Stromal cell of bone marrow (primary cell): ENCODE data around the gene POLR2E.

Experiments
- DNase-seq: peaks from one replicate; pipeline ENCODE4 v3.0.0-alpha.2; 2012; ENCODE audit warnings: low read depth

POLR2E gene

DNA sequence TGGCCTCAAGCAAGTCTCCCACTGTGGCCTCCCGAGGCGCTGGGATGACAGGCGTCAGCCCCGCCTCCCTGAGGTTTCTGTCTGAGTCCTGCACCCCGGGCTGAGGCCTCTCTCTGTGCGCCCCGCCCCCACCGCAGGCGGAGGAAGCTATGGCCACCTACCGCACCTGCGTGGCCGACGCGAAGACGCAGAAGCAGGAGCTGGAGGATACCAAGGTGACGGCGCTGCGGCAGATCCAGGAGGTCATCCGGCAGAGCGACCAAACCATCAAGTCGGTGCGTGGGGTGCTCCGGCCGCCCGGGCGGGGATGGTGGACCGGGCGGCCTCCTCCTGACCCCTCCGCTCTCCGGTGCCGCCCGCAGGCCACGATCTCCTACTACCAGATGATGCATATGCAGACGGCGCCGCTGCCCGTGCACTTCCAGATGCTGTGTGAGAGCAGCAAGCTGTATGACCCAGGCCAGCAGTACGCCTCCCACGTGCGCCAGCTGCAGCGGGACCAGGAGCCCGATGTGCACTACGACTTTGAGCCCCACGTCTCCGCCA, 15.5 kb downstream of the POLR2E start:
- DNase-seq: no peak

DNA sequence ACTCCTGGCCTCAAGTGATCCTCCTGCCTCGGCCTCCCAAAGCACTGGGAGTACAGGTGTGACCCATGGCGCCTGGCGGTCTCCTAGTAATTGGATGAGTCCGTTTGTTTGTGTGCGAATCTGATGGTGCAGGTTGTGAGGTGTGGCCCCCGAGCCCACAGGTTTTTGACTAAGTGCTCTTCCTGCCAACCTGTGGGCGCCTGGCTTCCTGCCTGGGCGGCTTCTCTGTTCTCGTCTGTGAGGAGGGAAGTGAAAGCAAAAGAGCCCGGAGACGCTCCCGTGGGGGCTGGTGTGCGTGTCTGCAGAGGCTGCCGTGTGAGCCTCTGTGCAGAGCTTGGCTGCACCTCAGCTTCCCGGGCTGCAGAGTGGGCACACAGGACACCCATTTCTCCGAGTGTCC, 18.2 kb downstream of the POLR2E start:
- DNase-seq: no peak

DNA sequence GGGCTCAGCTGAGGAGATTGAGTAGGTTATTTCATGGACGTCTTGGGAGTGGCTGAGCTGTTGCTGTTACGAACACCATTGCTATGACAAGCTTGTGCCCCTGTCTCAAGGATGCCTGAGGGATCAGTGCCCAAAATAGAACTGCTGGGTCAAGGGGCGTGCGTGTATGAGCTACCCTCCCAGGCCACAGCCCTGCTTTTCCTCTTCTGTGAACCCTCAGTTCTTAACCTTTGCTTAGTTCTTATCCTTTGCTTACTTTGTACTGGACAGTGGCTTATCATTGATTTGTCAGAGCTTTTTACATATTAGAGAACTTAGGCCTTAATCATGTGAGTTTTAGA, 19.2 kb downstream of the POLR2E start:
- DNase-seq: no peak

DNA sequence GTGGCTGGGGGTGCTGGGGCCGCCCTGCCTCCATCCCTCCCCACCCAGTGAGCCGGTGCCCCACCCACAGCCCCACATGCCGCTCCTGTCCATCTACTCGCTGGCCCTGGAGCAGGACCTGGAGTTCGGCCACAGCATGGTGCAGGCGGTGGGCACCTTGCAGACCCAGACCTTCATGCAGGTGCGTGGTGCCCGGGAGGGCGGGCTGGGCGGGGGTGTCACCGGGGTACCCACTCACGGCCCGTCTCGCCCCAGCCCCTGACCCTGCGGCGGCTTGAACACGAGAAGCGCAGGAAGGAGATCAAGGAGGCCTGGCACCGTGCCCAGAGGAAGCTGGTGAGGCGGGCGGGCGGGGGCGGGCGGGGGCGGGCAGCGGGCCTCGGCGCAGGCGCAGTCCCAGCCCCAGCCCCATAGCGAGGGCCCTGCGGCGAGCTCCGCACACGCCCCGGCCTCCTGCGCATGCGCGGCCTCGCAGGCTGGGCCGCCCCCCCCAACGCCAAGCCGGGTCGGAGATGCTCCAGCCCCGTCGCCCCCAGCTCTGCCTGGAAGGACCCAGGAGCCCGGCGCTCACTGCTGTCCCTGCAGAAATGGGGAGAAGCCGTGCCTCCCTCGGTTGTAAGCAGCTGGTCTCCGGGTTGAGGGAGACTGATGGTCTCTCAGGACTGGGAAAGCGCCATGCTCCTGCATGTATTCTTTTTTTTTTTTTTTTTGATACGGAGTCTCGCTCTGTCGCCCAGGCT, 20.5 kb downstream of the POLR2E start:
- DNase-seq: no peak

DNA sequence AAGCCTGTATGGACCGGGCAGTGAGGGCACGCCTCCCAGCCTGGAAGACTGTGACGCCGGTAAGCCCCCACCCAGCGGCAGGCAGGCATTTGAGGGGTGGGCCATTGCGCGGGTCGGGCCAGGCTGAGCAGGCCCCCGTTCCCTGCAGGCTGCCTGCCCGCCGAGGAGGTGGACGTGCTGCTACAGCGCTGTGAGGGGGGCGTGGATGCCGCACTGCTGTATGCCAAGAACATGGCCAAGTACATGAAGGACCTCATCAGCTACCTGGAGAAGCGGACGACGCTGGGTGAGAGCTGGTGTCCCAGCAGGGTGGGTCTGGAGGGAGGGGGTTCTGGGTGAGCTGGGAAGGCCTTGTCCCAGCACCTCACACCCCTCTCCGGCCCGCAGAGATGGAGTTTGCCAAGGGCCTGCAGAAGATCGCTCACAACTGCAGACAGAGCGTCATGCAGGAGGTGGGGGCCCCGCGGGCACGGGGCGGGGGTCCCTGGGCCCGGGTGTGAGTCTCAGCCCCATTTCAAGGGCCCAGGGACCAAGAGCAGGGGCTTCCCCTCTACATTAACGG, 21.1 kb downstream of the POLR2E start:
- DNase-seq: no peak

DNA sequence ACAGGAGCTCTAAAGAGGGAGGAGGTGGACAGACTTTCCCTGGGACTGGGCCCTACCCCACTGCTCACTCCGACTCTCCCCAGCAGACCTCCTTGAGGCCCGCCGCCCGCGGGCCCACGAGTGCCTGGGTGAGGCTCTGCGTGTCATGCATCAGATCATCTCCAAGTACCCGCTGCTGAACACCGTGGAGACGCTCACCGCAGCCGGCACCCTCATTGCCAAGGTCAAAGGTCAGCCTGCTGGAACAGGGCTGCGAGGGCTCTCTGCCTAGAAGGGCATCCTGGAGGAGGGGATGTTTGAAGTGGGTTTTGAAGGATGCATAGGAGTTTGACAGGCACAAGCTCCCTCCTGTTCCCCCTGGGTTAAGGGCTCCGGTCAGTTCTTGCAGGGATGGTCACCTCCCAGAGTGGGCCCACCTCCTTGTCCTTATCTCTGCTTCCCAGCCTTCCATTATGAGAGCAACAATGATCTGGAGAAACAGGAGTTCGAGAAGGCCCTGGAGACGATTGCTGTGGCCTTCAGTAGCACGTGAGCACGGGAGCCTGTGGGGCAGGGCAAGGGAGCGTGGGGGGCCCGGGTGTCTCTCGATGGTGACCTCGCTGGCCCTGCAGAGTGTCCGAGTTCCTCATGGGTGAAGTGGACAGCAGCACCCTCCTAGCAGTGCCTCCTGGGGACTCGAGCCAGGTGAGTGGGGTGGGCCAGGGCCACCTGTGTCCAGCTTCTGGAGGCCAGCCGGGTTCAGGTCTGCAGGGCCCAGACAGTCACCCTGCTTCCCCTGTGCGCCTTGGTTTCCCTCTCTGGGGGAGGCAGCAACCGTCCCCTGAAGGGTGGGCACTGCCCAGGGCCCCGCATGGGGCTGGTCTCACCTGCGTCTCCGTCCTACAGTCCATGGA, 21.9 kb downstream of the POLR2E start:
- DNase-seq: no peak

DNA sequence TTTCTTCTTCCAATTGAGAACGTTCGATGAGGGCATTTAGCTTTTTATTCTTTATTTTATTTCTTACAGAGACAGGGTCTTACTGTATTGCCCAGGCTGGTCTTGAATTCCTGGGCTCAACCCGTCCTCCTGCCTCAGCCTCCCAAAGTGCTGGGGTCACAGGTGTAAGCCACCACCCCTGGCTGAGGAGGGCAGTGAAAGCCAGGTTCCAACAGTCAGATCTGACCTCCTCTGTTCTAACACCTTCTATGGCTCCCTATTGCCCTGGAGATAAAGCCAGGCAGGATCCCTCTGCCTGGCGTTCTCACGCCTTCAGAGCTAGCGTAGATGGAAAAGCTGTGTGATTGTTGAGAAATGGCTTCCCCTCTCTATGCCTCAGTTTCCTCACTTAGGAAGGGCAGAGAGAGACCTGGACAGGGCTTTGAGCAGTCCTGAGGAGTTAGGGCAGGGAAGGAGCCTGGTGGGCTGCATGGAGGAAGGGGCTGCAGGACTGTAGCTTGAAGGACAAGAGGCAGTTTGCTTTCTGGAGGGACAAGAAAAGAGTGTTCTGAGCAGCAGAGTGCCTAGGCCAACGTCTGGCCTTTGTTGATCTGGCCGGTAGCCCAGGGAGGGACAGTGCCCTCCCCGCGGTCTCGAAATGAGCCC, 22.7 kb downstream of the POLR2E start:
- DNase-seq: no peak

DNA sequence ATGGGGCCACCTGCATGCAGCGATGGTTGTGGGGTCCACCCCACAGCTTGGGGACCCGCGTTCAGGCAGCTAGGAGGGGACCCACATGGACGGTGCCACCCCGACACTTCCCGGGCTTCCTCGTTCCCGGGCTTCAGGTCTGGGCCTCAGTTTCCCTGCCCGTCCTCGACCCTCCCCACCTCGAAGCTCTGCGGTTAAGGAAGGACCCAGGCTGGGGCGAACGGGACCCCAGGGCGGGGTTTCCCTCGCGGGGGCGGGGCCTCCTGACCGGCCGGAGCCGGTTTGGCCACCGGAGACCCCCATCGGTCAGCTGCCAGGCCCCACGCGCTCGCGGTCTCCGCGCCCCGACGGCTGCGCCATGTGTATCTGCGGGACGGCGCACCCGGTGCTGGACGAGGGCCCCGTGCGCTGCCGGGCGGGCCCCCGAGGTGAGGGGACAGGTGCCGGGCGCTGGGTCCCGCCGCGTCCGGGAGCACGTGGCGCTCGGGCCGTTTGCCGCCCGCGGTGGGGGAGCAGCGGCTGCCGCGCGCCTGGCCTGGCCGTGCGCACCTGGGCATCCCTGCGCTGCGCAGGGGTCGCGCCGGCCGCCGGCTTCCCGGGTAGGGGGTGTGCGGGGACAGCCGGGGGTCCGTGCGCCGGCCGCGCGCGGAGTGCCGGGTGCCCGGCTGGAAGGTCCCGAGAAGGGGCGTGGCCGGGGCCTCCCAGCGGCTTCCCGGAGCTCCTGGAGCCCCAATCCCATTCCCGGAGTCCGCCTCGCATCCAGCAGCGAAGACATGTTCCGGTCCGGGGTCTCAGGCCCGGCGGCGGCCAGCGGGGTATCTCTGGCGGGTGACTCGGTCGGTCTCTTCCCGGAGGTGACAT, 24.0 kb downstream of the POLR2E start:
- DNase-seq: no peak

DNA sequence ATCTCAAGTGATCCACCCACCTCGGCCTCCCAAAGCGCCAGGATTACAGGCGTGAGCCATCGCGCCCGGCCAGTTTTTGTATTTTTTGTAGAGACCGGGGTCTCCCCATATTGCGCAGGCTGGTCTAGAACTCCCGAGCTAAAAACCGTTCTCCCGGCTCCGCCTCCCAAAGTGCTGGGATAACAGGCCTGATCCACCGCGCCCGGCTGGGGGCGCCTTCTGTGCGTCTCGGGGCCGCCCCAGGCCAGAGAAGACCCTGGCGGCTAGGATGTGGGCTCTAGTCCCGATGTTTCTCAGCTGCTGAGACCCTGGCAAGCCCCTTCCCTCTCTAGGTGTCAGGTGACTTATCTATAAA, 24.6 kb downstream of the POLR2E start:
- no peak for DNase-seq

DNA sequence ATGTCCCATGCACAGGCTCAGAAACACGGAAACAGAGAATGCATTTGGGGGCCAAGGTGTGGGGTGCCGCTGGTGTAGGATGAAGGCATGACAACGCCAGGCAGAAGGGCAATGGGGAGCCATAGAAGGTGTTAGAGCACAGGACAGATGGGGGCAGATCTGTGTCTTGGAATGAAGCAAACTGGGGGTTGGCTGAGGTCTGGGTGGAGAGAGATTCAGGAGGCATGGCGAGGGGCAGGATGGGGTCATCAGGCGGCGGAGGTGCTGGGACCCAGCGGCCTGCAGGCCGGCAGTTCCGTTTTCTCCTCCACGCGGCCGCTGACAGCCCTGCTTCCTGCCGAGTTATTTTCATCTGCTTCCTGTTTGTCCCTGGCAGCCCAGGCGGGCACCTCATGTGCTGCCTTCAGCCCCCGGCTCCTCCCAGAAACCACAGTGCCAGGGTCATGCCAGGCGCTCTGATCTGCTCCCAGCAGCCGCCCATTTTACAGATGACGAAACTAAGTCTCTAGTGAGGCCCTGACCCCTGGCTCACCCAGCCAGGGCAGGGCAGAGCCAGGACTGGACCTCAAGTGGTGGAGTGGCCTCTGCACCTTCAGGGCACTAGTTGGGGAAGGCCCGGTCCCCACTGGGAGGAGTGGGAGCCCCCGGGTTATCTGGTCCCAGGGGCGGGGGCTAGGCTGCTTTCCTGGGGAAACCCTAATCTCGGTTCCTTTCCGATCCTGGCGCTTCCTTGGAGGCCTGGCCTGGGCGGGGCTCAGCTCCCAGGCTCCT, 26.0 kb downstream of the POLR2E start:
- DNase-seq: no peak

DNA sequence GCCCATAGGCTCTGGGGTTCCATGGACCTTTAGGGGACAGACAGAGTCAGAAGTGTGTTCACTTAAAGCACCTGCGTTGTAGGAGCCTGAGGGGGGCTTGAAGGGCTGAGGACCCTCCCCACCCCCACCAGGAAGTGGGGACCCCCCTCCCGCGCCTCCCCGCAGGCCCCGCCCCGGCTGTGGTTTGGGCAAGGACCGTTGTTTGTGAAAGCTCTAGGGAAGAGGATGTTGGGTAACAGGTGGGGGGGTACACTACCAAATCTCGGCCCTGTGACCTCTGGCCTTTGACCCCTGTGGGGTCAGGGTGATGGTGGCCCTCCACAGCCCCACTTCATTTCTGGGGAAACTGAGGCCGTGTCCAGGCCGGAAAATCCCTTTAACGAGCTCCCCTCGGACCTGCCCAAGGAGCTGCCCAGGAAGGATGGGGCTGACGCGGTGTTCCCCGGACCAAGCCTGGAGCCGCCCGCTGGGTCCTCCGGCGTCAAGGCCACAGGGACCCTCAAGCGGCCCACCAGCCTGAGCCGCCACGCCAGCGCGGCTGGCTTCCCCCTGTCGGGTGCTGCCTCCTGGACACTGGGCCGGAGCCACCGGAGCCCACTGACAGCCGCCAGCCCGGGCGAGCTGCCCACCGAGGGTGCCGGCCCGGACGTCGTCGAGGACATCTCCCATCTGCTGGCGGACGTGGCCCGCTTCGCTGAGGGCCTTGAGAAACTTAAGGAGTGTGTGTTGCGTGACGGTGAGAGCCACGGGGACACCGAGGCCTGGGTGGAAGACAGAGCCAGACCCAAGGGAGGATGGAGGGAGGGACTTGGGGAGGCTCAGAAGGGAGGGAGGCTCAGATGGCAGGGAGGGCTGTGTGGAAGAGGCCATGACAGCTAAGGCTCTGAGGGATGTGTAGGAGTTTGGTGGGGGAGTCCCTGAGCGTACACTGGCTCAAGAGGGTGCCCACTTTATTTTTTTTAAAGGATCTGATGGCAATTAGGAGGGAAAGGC, 26.9 kb downstream of the POLR2E start:
- DNase-seq: no peak

DNA sequence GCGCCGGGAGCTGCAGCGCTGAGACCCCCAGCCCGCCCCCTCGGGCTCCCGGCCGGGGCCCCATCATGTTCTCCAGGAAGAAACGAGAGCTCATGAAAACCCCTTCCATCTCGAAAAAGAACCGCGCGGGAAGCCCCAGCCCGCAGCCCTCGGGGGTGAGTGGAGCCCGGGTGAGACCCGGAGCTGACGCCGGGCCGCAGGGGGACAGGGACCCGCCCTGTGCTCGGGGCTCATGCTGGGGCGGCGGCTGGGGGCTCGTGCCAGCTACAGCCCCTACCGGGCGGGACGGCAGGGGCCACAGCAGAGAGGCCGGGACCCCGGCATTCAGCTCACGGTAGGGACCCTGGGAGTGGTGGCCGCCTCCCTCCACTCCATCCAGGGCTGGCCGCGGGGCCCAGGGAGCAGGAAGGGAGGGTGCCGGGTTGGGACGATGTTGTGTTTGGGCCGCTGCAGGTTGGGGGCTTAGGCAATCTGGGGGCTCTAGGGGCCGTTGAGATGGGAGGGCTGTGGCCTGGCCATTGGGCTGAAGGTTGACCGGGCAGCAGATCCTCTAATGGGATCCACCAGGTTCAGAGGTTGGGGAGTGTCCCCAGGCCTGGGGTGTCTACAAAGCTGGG, 27.7 kb downstream of the POLR2E start:
- DNase-seq: no peak

DNA sequence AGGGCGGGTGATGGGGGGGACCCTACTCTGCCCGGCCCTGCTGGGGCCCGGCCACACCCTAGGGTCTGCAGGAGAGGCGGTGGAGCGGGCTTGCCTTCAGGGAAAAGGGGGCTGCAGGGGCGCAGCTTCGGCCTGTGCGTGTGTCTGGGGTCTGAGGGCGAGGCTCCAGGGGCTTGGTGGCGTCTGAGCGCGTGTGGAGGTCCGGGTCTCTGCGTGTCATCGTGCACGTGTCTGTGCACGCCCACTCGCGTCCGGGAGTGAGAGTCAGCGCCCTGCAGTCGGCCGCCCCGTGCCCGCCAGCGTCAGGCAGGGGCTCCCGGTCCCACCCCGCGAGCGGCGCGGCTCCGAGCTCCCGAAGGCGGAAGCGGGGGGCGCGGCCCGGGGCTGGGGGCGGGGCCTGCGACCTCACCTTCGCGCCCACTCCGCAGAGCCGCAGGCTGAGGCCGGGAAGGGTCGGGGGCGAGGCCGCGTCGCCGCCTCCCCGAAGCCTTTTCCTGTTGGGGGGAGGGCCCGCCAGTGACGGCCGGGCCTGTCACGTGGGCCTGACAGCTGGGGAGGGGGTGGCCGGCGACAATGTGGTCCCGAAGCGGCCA, 28.3 kb downstream of the POLR2E start, which contains the start of gene ARHGAP45:
ARHGAP45 (plus strand) TSS at position 420 of the 593 bp plus-strand sequence. CDS start 239 bp downstream, outside the sequence.
- no peak for DNase-seq

DNA sequence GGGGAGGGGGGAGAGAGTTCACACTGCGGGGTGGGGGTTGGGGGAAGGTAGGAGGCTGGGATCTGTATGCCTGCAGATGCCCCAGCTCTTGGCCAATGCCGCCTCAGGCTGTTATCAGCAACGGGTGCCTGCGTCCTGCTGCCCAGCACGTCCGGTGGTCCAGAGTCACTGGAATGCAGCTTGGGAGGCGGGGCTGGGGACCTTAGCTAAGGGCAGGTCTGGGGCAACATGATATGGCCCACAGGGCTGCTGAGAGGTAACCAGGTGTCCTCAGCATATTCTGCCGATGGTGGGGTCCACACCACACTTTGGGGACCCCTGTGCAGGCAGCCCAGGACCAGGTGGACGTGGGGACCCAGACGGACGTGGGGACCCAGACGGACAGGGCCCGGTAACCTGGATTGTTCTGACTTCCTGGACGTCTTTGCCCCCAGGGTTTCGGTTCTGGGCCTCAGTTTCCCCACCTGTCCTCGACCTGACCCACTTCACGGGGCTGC, 28.9 kb downstream of the POLR2E start:
- DNase-seq: no peak

DNA sequence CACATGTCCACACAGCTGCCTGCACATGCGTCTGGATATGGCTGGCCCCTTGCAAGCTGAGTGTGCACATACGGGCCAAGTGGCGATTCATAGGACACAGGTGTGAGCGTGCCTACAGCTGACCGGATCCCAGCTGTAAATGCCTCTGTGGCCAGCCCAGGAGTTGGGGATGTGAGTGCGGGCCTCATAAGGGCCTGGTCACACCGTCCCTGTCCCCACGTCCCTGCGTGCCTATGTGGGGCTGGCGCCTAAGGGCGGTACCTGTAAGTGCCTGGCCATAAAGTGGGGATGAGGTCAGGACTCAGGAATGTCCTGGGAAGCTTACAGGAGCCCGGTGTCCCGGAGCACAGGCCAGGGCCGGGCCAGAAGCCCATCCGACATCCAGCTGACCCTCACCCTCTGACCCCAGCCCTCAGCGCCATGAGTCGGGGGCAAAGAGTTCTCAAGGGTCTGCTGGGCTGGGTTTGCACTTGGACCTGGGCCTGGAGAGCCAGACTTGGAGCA, 29.5 kb downstream of the POLR2E start:
- no peak for DNase-seq

DNA sequence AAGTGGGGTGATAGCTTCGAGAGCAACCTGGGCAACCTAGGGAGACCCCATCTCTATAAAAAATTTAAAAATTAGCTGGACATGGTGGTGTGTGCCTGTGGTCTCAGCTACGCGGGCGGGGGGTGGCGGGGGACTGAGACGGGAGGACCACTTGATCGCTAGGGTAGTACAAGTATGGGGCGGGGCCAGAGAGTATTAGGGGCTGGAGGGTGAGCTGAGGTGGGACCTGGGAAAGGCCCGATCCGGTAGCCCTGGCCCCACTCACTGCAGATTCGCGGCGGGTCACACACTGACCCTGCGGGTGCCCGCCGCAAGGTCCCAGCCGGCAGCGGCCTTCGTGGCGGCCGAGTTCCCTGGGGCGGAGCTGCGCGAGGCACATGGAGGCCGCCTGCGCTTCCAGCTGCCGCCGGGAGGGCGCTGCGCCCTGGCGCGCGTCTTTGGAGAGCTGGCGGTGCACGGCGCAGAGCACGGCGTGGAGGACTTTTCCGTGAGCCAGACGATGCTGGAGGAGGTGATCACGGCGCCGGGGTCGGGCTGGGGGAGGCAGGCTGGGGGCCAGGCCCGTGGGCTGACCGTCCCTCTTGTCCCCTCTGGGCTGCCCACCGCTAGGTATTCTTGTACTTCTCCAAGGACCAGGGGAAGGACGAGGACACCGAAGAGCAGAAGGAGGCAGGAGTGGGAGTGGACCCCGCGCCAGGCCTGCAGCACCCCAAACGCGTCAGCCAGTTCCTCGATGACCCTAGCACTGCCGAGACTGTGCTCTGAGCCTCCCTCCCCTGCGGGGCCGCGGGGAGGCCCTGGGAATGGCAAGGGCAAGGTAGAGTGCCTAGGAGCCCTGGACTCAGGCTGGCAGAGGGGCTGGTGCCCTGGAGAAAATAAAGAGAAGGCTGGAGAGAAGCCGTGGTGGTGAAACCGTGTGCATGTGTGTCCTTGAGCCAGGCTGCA, 30.2 kb downstream of the POLR2E start:
- no peak for DNase-seq
